Glomerular visceral epithelial cell (primary cell): ENCODE data around the gene HHIP.
A peak's percentile ranks its signal among the peaks of the same experiment; 100 is the strongest.

ENCODE experiments used
- DNase-seq: peaks from one replicate; pipeline ENCODE4 v3.0.0-alpha.2; 2016; ENCODE audit errors: extremely low spot score

Gene HHIP, protein sequence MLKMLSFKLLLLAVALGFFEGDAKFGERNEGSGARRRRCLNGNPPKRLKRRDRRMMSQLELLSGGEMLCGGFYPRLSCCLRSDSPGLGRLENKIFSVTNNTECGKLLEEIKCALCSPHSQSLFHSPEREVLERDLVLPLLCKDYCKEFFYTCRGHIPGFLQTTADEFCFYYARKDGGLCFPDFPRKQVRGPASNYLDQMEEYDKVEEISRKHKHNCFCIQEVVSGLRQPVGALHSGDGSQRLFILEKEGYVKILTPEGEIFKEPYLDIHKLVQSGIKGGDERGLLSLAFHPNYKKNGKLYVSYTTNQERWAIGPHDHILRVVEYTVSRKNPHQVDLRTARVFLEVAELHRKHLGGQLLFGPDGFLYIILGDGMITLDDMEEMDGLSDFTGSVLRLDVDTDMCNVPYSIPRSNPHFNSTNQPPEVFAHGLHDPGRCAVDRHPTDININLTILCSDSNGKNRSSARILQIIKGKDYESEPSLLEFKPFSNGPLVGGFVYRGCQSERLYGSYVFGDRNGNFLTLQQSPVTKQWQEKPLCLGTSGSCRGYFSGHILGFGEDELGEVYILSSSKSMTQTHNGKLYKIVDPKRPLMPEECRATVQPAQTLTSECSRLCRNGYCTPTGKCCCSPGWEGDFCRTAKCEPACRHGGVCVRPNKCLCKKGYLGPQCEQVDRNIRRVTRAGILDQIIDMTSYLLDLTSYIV

DNA sequence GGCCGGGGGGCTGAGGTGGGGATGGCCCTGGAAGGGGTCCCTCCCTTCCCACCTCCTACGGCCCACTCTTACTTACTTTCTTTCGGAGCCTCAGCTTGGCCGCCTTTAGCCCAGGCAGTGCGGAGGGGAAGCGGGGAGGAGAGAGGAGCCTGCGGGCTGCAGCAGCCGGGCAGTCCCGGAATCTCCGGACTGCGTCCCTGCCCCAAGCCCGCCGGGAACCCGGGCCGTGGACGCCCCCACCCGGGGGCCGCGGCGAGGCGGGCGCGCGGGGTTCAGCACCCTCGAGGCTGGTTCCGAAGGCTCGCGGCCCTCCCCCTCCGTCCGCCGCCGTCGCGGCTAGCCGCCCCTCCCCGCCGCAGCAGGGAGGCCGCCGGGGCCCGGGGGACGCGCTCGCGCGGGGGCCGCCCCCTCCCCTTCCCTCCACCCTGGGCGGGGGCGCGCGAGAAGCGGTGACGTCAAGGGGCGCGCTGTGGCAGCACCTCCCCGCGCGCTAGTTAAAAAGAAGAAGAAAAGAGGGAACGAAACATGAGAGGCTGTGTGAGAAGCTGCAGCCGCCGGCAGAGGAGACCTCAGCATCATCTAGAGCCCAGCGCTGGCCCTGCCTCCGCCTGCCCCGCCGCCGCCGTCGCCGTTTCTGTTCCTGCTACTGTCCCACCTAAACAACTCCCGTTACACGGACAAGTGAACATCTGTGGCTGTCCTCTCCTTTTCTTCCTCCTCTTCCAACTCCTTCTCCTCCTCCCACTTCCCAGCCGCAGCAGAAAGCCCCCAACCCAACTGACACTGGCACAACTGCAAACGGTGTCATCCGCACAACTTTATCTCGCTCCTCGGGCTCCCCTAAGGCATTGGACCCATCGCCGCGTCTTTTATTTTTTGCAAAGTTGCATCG, at the start of gene HHIP:
HHIP (plus strand) TSS at position 526 of the 892 bp plus-strand sequence. CDS start 520 bp downstream, outside the sequence.
- peak; percentile 76 for DNase-seq

DNA sequence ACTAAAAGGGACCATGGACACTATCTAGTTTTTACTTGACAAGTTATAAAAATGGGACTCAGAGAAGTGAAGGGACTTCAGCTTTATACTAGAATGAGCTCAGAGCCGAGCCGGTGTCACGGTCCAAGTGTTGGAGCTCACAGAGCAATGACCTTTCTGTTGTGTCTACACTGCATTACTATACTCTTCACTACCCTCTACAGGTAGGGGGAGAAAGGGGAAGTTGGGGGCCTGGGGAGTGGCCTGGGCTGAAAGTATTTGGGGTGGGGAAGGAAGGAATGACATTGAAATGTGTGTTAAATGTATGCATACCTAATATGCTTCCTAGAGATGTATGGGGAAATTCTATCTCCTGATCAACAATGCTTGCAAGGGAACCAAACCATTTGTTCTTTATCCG, 48.8 kb upstream of the HHIP start:
- no peak for DNase-seq

DNA sequence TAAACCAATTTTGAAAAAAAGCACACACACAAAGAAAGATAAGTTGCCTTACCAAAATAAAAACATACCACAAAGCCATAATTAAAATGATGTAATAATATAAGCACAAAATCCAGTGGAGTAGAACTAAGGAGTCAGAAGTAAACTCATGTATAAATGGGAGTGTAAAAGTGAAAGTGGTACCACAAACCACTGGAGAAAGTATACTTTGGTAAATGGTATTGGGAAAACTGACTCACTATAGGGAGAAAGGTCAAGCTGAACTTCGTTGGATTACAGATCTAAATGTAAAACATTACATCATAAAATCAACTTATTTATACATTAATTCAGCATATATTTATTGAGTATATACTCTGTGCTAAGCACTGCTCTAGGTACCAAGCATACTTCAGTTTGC, 46.3 kb upstream of the HHIP start:
- peak; percentile 31 for DNase-seq

DNA sequence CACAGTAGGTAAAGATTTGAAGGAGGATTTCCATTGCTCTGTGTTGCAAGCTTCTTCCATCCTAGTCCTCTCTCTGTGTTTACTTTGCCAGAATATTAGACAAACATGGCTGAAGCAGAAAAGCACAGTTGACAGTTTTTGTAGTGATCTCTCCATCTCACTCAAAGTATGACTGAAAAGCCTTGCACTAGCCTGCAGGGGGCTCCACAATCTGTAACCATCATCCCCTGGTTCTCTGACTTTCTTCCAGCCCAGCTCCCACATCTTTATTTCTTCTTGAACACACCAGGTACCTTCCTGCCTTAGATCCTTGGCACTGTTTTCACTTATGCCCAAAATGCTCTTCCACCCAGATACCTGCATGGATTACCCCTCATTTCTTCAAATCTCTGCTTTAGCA, 34.1 kb upstream of the HHIP start:
- no peak for DNase-seq

DNA sequence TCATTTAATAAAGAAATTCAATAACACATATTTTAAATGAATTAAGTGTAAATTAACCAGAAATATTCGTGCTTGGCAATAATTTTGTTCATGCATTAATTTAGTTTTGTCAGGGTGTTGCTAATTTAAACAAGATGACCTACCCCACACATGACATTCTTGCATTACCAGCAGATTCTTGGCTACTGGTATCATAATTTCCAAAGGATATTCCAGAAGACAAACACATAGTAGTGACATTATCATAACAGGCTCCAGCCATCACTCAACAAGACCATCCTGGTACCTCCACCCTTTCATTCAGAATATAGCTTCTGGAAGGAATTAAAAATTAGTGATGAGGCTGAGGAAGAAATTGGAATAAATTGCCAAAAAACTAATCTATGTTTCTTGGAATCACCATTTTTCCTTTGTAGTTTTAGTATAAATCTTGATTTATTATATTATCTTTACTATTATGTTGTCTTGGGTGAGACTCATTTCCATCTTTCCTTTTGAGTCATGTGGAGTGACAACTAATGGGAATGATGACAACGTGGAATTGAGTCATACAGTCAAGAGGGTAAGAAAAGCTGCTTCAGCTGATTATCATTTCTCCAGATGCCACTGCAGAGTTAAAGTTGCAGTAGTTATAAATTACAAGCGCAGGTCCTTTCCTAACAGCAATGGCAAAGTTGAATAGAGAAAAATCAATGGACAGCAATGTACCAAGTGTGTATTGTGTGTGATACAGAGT, 30.9 kb upstream of the HHIP start:
- no peak for DNase-seq

DNA sequence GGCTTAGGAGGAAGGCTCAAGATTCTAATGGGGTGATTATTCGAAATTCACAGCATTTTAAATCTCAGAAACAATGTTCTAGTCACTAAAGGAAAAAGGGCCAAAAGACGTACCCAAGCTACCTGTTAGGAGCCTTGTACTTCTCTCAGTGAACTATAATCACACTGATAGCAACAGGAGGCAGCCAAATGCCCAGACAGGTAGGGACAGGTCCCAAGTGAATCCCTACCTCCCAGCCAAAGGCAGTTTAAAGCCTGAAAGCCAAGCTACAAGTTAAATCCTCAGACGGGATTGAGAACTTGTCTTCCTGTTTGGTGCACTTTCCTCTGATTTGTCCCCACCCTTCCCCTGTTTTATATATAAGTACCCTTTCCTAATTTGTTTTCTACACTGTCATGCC, 24.3 kb upstream of the HHIP start:
- DNase-seq = no peak

DNA sequence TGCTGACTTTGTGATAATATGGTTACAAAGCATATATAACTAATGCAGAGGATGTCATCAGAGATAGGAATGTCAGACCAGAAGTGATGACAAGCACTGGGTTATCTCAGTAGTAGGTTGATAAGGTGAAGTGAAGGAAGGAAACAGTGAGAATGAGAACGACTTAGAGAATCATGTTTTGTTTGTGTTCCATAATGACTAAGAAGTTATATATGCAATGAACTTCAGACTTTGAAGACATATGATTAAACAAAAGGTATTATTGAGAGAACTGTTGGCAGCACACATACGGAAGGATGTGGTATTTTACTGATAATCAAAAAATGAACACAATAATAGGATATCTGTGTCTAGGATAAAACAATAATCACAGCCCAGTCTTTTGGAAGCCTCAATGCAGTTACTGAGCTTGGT, 18.3 kb upstream of the HHIP start:
- DNase-seq = no peak

DNA sequence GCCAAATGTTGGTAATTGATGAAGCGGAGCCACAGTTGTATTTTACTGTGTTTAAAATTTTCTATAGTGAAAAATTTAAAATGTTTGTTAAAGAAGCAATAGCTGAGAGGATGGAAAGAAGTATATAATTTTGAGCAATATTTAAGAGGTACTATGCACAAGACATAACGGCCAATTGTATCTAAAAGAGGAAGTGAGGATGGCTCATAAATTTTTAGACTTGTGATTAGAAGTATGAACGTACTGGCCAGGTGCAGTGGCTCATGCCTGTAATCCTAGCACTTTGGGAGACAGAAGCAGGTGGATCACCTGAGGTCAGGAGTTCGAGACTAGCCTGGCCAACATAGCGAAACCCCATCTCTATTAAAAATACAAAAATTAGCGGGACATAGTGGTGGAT, 12.7 kb upstream of the HHIP start:
- no peak for DNase-seq

DNA sequence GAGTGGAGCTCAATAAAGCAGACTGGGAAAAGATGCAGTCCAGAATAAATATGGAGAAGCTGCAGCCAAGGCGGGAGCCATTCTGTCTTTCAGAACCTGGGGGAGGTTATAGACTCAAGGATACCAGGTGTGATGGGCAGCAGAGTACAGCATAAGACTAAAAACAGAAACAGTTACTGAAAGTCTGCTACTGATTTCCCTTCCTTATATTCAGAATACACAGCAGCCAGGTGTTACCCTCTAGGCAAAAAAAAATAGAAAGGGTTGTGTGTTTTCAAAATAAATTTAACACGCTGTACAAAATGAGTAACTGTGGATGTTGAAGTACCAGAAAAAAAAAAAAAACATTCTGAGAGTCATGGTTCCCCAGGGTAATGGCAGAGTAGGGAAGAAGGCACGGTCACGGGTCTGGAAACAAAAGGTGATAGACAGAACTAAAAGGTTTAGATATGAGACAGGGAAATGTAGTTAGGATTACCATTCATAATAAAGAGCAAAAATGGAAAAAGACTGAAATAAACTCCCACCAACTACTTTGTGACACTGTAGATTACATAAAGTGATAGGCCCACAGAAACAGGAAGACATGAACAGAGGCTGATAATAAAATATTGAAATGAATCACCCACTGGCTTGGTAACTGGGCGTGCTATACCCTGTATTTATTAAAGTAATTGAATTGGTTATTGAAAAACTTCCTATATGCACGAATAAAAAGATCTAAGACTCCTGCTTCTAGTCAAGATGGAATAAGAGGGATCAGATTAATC, 10.8 kb upstream of the HHIP start:
- no peak for DNase-seq

DNA sequence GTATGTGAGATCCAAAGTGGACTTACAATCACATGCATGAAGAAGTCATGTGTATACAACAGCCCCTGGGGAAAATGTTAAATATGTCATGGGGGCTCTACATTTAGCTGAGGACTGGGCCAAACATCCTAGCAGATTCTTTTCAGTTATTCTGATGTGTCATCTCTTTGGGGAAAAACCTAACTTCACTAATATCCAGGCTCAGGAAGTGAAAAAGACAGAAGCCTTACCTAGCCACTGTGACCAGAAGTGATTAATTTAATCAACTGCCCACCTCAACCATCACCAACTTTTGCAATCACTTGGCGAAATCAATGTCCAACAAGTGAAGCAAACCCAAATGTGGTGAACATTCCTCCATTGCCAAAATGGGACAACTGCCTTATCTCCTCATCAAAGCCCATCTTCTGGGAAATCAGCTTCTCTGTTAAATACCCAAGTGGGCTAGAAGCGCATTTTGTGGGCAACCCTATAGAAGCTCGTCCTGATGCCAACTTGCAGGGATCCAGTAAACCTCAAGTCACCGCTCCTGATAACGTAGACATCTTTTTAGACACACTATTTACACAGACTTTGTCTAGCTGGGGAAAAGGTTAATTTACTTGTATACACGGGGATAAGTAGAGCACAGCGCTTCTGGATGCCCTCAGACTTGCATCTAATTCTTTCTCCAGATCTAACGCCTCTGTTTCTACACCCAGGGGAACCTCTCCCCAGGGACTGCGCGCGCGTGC, 1.4 kb upstream of the HHIP start:
- DNase-seq = no peak

DNA sequence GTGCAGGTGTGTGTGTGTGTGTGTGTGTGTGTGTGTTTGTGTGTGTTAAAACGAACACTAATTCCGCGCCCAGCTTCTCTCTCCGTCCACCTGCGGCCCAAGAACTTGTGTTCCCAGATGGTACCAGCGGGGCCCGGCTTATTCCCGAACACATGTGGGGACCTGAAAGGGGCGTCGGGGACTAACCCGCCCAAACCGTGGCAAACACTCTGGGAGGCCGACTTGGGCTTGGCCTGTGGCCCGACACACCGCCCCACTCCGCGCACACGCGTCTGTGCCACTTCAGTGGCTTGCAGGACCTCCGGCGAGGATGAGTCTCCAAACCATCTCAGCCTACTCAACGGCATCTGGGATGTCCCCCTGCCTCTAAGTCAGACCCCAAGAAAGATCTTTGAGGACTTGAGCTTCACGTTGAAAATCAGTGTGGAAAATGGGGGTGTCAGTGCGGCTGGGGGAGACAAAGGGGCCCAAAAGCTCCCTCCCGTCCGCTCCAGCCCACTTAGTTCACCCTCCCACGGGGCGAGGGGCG, 790 bp upstream of the HHIP start:
- no peak for DNase-seq

DNA sequence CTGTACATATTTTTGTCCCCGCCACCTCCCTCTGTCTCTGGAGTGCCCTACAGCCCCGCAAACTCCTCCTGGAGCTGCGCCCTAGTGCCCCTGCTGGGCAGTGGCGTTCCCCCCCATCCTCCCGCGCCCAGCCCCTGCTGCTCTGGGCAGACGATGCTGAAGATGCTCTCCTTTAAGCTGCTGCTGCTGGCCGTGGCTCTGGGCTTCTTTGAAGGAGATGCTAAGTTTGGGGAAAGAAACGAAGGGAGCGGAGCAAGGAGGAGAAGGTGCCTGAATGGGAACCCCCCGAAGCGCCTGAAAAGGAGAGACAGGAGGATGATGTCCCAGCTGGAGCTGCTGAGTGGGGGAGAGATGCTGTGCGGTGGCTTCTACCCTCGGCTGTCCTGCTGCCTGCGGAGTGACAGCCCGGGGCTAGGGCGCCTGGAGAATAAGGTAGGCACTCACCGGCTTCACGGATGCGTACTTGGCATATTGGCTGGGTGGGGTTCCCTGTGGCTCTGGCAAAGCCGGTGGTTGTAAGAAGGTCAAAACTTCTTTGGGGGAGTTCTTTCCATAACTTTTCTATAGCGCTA, 653 bp downstream of the HHIP start:
- DNase-seq = peak; percentile 47

DNA sequence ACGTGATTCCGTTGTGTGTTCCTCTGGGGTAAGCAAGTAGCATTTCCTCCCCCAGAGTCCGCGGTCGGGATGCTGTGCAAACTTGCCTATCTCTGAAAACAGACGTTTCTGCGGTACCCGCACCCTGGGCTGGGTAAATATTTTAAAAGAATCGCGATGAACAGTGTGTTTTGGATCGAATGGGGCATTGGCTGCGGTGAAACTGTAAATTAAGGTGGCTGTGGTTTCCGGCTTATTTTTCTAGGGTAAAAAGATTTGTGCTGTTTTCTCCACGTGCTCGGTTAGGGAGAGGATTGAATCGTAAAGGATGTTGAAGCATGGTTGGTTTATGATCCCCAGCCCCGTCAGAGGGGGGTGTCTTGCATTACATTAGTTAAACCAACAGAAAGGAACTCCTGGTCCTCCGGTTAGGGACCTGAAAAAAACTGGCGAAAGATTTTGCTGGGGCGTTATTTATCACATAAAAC, 1.2 kb downstream of the HHIP start:
- peak; percentile 46 for DNase-seq

DNA sequence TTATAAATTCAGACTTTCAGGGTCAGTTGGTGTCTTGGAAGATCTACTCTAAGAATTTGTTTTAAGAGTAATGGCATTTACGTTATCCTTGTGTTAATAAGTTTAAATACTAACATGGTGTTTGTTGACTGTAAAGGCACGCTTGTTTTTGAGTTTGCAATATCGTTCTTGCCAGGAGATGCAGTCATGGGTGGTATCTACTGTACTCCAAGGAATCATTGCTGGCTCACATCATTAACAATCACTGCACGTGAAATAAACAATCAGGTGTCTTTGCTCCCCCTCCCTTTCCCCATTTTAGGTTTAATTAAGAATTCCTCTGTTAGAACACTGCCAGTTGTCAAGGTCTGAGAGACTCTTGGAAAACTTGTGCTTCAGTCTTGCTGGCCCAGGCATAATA, 1.6 kb downstream of the HHIP start:
- no peak for DNase-seq

DNA sequence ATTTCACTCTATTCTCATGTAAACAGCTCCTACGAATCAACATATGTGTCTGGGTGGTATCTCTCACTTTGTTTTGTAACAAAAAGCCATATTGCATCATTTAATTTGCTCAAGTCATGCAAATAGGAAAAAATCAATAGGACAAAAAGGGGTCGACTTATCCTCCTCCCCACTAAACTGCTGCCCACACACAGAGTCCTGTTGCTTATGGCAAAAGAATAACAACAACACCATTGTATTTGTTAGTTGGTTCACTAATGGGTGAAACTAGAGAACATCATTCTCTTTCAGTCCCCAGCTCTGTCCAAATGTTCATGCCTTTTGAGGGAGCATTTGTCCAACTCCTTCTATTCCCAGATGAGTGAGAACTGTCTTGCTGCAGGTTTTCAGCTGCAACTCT, 2.1 kb downstream of the HHIP start:
- DNase-seq = no peak

DNA sequence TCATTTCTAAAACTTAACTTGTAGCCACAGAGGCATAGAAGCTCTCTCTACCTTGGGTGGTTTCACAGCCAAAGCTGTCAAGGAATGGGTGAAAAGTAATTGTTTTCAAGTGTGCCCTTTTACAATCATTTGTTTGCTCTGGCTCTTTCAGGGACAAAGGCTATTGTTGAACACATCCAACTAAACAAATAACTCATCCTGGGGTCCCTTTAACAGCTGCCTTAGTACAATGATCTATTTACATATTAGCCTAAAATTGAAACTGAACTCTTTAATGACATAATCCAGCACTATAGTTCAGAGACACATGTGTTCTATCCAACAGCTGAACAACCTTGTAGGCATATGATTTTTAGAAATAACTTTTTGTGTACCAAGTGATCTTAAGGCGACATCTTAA, 3.7 kb downstream of the HHIP start:
- no peak for DNase-seq

DNA sequence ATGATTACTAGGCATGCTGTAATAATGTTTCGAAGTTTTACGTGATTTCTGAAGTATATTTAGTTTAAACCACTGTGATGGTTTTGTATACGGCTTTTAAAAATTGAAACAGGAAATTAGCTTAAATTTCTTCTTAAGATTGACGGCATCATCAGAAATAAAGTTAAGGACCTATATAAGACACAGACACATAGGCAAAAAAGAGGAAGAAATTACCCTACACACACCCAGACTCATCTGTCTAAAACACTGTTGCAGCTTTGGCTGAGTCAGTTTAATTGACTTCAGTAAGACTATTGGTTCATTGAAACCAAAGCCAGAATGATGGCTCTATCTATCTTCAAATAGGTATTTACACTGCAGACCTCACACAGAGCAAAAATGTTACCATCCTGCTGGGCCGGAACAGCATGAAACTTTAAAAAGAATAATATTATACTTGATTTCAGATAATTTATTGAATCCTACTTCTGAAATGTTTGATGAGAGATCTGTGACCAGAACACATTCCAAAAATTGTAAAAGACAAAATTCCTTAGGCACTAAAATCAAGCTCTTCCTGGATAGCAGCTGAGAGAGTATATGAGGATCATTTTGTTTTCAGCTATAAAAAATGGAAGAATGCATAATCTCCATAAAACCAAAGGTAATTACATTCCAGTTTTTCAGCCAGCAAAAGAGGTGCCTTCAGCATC, 4.5 kb downstream of the HHIP start:
- no peak for DNase-seq

DNA sequence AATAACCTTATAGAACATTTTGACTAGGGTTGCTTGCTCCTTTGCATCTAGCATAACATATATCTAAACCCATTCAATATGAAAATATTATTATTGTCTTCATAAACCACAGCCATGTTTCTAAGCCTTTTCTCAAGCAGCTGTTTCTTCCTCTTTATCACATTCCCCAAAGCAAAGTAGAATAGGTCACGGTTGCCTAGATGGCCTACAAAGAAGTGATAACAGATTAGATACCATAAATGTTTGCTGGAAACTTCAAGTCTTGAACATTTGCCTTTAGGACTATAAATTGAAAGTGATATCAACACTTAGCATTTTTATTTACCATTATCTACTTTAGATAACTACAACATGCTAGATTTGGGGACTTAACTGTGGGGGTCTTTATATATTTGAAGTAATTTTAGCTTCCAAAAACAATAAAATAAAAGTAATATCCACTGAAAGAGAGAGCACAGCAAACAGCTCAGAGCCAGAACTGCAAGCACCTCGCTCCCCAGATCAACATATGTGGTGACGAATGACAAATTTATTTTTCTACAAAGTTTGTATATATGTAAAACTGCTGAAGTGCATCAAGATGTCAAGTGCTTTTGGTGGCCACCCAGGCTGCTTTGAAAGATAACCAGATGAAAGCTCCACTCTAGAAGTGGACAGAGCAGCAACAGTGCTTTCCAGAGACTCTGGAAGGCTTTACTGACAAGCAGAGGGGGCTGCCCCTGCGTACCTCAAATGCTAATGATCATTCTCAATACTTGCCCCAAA, 8.0 kb downstream of the HHIP start:
- no peak for DNase-seq
